ENCODE results near the gene PIP5K1A. TPM values are rescaled to one million over a fixed set of nuclear protein-coding genes. Genes with fewer than 3 reads are reported as not detected.

Gene PIP5K1A
- 10 to 100 TPM; 85.4 to 98.6 (median 90.6) TPM for total RNA-seq (2021; fragmentation: NEBNext Ultra II Directional; extraction: Animal tissue kit (Norgen Biotek cat#: 25700))
- long read RNA-seq, transcript PIP5K1A-204 (15 exons, 3,737 nt) = minor isoform, 9 of 48 reads
- long read RNA-seq, transcript PIP5K1A-201 (15 exons, 3,767 nt) = major isoform, 13 of 48 reads
- long read RNA-seq, partial matches to known transcripts = 18 of 48 reads
- long read RNA-seq, other reads (novel, unspliced or antisense) = 8 of 48 reads

GRCh38 chr1:151198254-151199127, at the start of gene PIP5K1A:
Gene PIP5K1A (plus strand): TSS chr1:151198552. CDS start chr1:151198997, 445 bp downstream.
- Mint-ChIP-seq H3K27me3 (ENCODE audit: insufficient read depth) (peaks cover 10% of the 10 kb centered on the region), H3K27ac (peak within 1 kb of the TSS; percentile 99), H3K36me3 (ENCODE audit: low read depth) (peaks cover 22% of the 10 kb centered on the region), H3K9me3 (no peaks in the 10 kb centered on the region; the same call in 1 of the 2 replicates), H3K4me1 (ENCODE audit: low read depth) (peaks cover 53% of the 10 kb centered on the region), H3K4me3 (peak within 1 kb of the TSS; percentile 96)
- DNase-seq = peak; percentile 98
- TF ChIP-seq CTCF (IDR thresholded peaks at IDR 0.05) = no peak

GRCh38 chr1:151156515-151156819, 41.9 kb upstream of the PIP5K1A start, which contains the start of gene TNFAIP8L2:
Gene TNFAIP8L2 (plus strand): TSS chr1:151156649. CDS start chr1:151158698, 2,049 bp downstream.
- no peak for TF ChIP-seq CTCF (IDR thresholded peaks at IDR 0.05)
- Mint-ChIP-seq H3K27me3 (ENCODE audit: insufficient read depth) (no peaks in the 10 kb centered on the region), H3K4me1 (ENCODE audit: low read depth) (no peaks in the 10 kb centered on the region), H3K27ac (no peak within 1 kb of the TSS), H3K9me3 (no peaks in the 10 kb centered on the region), H3K36me3 (ENCODE audit: low read depth) (no peaks in the 10 kb centered on the region), H3K4me3 (no peak within 1 kb of the TSS)
- DNase-seq = no peak

GRCh38 chr1:151157067-151157531, 41.3 kb upstream of the PIP5K1A start:
- Mint-ChIP-seq H3K9me3 (no peaks in the 10 kb centered on the region), H3K4me3 (no peak overlapping the region), H3K36me3 (ENCODE audit: low read depth) (no peaks in the 10 kb centered on the region), H3K4me1 (ENCODE audit: low read depth) (no peaks in the 10 kb centered on the region), H3K27me3 (ENCODE audit: insufficient read depth) (no peaks in the 10 kb centered on the region), H3K27ac (no peak overlapping the region)
- no peak for DNase-seq
- TF ChIP-seq CTCF (IDR thresholded peaks at IDR 0.05) = no peak

- H3K4me3 Mint-ChIP-seq = no peak overlapping the region
- H3K27me3 Mint-ChIP-seq (ENCODE audit: insufficient read depth) = no peaks in the 10 kb centered on the region
- H3K36me3 Mint-ChIP-seq (ENCODE audit: low read depth) = no peaks in the 10 kb centered on the region
- H3K4me1 Mint-ChIP-seq (ENCODE audit: low read depth) = no peaks in the 10 kb centered on the region
- no peak for DNase-seq
- no peaks in the 10 kb centered on the region for H3K9me3 Mint-ChIP-seq
- no peak overlapping the region for H3K27ac Mint-ChIP-seq
- TF ChIP-seq CTCF (IDR thresholded peaks at IDR 0.05) = no peak
These were observed 40.0 kb upstream of the PIP5K1A start for GRCh38 chr1:151158326-151158725.

GRCh38 chr1:151158751-151159251, 39.6 kb upstream of the PIP5K1A start:
- Mint-ChIP-seq H3K36me3 (ENCODE audit: low read depth) (no peaks in the 10 kb centered on the region), H3K27me3 (ENCODE audit: insufficient read depth) (no peaks in the 10 kb centered on the region), H3K27ac (no peak overlapping the region), H3K4me1 (ENCODE audit: low read depth) (no peaks in the 10 kb centered on the region; the same call in 1 of the 2 replicates), H3K9me3 (no peaks in the 10 kb centered on the region), H3K4me3 (no peak overlapping the region)
- TF ChIP-seq CTCF (IDR thresholded peaks at IDR 0.05) = no peak
- no peak for DNase-seq

All from HFFc6 (cell line).